Stimulated activated CD8-positive, alpha-beta memory T cell treated with anti-CD3 and anti-CD28 coated beads, Interleukin-4, amount 100 ng/mL, for 24 hours (primary cell): ENCODE measurements around the gene SPATA31C1.
"Not testable (repeated sequence)": the region's sequence is repeated elsewhere in the genome, so short reads cannot be mapped to it uniquely, and the experiment has no call there.

Experiments
- DNase-seq: peaks from one replicate; pipeline ENCODE4 v3.0.0-alpha.2; 2020; ENCODE audit warnings: low read depth

Gene SPATA31C1

DNA sequence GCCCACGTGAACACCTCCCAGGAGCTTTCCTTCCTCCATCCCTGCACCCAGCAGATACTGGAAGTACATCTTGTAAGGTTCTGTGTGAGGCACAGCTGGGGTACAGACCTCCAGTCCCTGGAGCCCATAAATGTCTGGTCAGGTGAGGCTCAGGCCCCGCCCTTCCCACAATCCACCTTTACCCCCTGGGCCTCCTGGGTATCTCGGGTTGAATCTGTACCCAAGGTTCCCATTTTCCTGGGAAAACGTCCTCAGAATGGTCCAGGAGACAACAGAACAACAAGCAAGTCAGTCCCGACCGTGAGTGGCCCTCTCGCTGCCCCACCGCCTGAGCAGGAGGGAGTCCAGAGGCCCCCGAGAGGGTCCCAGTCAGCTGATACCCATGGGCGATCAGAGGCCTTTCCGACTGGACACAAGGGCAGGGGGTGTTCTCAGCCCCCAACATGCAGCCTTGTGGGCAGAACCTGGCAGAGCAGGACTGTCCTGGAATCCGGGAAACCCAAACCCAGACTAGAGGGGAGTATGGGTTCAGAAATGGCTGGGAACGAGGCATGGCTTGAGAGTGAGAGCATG is 30.7 kb upstream of the SPATA31C1 start:
- DNase-seq = no peak

- no peak for DNase-seq
Observed at GRCh38 chr9:87887661-87888480, 29.9 kb upstream of the SPATA31C1 start.

DNA sequence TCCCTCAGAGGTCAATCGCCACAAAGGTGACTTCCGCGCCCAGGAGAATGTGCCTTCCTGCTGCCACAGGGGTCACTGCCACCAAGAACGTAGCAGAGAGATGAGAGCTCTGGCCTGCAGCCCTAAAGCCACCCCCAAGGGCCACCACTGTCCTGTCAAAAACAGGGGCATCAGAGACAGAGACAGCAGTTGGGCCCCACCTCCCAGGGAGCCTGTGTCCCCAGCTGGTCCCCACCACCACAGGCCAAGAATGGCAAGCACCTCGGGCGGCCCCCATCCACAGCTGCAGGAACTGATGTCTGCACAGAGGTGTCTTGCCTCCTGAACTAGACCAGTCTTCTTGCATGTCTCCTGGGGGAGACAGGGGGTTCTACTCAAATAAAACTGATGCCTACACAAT is 29.3 kb upstream of the SPATA31C1 start:
- no peak for DNase-seq

DNA sequence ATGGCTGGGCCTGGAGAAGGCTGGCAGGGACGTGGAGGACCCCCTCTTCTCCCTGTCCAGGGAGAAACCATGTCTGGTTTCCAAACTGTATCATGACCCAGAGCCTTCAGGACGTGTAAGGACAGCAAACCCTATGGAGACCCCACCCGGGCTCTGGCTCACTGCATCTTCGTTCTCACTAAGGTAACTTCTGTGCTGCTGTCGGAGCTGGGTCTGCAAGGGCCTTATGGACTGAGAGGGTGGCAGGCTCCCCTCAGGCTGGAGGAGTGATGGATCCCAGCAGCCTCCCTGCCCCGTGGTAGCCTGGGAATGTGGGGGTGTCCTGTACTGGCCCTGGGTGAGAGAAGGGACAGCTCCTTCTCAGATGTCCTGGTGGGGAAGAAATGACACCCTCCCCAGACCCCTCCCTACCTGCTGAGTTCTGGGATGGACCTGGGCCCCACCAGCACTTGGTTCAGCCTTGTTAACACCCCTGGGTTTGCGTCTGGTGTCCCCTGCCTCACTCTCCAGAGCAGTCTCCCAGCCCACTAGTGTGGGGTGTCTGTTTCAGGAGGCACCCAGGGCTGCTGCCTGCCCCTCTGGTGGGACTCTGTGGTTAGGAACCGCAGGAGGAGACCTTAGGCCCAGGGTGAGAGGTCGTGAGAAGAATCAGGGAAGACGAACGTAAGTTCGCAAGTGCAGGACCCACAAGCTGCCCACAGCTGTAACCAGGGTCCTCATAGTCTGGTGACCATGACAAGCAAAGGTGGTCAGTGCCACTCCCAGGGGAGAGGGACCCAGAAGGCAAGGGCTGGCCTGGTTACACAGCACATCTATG is 28.5 kb upstream of the SPATA31C1 start:
- no peak for DNase-seq

DNA sequence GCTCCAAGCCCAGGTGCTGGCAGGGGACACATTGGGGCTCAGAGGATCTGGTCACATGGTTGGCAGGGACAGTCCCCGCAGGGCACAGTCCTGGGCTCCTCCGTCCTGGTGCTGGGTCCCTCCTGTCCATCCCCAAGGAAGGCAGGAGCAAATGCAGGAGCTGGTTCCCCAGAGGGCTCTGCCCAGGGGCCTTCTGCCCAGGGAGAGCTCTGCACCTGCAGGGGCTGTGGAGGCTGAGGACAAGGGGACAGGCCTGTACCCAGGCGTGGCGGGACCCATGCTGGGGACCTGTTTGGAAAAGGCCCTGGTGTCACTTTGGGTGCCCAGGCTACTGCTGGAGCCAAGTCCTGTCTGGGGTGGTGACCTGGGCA is 27.9 kb upstream of the SPATA31C1 start:
- DNase-seq = no peak

GRCh38 chr9:87890837-87891236 is 26.9 kb upstream of the SPATA31C1 start:
- no peak for DNase-seq

DNA sequence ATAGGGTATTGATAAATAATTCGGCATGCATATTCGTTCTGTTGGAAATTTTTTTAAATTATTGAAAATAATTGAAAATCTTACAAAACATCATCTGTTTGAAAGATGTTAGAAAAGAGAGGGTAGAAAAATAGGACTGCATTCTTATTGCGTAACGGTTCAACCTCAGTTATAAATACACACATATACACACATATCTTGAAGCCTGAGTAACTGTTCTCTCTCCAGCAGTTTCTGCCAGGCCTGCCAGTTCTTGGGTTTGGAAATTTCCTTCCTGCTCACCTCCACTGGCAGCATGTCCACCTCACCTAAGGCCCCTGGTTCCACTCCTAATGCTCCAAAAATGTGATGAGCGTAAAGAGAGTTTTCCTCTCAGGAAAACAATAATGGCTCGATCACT is 26.0 kb upstream of the SPATA31C1 start:
- DNase-seq = no peak

DNA sequence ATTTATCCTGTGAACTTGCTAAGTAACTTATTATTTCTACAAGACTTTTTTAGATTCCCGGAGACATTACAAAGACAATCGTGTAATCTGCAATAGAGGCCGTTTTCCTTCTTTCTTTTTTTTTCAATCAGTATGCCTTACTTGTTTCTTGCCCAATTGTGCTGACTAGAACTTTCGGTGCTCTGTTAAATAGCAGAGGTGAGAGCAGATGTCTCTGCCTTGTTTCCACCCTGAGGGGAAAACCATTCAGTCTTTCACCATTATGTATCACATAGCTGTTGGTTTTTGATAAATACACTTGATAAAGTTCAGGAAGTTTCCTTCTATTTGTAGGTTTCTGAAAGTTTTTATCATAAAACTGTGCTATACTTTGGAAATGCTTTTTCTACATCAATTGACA is 24.8 kb upstream of the SPATA31C1 start:
- DNase-seq = no peak

DNA sequence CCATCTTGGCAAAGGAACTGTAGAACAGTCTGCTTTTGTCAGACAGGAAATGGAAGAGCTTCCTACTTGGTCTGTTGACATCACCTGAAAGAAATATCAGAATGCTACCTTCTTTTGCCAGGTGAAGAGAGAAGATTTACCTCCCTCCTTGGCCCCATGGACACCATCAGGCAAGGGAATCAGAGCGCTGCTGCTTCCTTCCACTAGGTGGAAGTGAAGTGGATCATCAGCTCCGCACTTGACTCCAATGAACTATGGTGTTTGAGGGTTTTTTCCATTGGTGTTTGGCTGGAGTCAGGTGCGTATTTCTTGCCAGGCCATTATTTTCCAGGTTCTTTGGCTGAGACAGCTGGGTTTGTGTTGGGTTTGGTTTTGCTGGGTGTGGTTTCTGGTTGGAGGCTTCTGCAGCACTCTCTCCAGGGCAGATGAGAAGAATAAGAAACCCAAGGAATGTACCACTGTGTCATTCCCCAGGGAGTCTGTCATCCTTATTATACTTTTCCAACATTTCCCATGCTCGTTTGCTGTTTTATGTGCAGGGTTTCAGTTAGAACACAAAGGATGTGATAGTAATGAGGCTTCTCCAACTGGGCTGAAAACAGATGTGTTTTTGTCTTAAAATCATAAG is 22.6 kb upstream of the SPATA31C1 start:
- DNase-seq = no peak

DNA sequence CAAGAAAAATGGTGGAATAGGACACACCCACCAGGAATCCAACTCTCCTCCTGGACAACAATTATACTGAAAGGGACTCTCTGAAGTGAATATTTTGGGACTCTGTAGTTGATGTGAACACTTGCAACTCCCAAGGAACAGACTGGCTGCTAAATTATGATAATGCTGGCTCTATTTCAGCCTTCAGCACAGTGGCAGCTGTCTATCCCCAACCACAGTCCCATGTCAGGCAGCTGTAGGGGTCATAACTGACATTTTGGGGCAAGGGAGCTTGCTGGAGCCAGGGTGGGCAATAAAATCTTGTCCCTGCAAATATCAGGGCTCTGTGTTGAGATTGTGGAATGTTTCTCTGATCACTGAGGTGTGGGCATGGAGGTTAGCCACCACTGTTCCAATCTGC is 20.9 kb upstream of the SPATA31C1 start:
- DNase-seq = no peak

GRCh38 chr9:87898151-87898550 is 19.6 kb upstream of the SPATA31C1 start:
- DNase-seq = no peak

- not testable (repeated sequence) for DNase-seq
Observed at GRCh38 chr9:87902371-87902770, 15.4 kb upstream of the SPATA31C1 start.

GRCh38 chr9:87909310-87910041 is 8.3 kb upstream of the SPATA31C1 start:
- no peak for DNase-seq

- DNase-seq = no peak
Observed at GRCh38 chr9:87910821-87911220, 6.9 kb upstream of the SPATA31C1 start.

DNA sequence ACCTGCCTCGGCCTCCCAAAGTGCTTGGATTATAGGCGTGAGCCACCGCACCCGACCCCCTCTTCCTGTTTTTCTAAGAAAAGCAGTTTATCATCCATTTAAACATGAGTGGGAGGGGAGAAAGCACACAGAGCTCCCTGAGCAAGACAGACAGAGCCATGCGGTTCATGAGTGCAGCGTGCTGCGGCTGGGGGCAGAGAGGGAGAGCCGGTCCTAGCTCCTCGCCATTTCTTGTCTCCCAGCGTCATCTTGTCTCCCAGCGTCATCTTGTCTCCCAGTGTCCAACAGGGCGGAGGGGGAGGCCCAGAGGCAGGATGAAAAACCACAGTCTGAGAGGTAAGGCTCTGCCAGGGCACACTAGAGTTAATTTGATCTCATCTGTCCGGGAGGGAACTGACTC is 1.3 kb downstream of the SPATA31C1 start:
- DNase-seq = not testable (repeated sequence)

- not testable (repeated sequence) for DNase-seq
Observed at GRCh38 chr9:87921561-87921960, 3.8 kb downstream of the SPATA31C1 start.

DNA sequence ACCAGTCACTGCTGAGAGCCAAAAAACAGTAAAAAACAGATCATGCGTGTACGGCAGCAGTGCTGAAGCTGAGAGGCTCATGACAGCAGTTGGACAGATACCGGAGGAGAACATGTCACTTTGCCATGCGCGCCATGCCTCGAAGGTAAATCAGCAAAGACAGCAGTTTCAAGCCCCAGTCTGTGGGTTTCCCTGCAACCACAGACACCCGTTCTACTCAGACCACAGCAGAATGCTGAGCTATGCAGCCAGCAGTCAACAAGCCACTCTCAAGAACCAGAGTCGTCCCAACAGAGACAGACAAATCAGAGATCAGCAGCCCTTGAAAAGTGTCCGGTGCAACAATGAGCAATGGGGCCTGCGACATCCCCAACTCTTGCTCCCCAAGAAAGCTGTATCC is 5.2 kb downstream of the SPATA31C1 start:
- DNase-seq = not testable (repeated sequence)

- DNase-seq = not testable (repeated sequence)
Observed at GRCh38 chr9:87924851-87925250, 7.1 kb downstream of the SPATA31C1 start.

GRCh38 chr9:87929152-87929551 is 11.4 kb downstream of the SPATA31C1 start:
- not testable (repeated sequence) for DNase-seq

DNA sequence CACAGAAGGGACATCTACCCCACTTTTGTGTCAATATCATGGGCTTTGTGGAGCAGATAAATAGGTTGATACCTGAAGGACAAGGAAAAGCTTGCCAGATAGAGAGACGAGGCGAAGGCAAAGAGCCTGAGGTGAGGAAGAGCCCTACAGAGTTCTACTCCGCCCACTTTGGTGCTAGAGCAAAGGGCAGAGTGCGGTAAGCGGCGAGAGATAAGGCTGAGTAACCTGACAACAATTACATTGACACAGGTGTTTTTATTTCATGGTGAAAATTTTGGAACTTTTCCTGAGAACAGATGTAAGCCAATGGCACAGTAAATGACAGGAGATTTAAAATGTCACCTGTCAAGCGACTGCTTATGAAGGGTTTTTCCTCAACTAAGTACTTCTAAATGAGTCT is 16.7 kb downstream of the SPATA31C1 start:
- DNase-seq = not testable (repeated sequence)

GRCh38 chr9:87937352-87937751 is 19.6 kb downstream of the SPATA31C1 start:
- not testable (repeated sequence) for DNase-seq

DNA sequence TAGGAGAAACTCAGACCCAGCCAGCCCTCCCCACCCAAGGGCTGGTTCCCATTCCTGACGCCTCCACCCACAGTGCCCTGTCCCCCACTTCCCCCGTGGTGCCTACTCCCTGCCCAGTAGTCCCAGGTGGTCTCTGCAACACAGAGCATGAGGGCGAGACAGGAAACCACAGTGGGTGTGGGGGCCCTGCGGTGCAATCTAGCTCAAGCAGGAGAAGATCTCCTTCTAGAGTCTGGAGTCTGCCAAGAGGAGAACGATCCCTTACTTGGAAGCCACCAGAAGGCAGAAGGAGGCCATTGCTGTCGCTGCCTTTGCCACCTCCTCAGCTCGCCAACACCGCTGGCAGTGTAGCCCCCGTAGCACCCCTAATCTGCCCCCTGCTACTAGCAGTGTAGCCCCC is 20.2 kb downstream of the SPATA31C1 start:
- not testable (repeated sequence) for DNase-seq
